Lung (tissue), 12 donors: ENCODE data around the gene BAG5. TPM values are rescaled to one million over a fixed set of nuclear protein-coding genes. Genes with fewer than 3 reads are reported as not detected.

ENCODE experiments used
- ATAC-seq: fragments of 200-7000 bp; cut with Tn5 transposase; one replicate; pipeline ENCODE4 v1.9.1; 2020; ENCODE audit warnings: moderate number of reproducible peaks; ENCODE audit not compliant: insufficient read depth, low FRiP score
- DNase-seq, 3 donors: peaks; one replicate each; pipeline ENCODE4 v3.0.0-alpha.2; 2013 to 2017
- H3K27ac ChIP-seq, 2 donors: one replicate each; pipeline ENCODE4 v1.5.1; 2013; ENCODE audit warnings: mild to moderate bottlenecking in 2 of 2, moderate library complexity in 2 of 2, control low read depth in 1 of 2, inconsistent platforms in 1 of 2, low read depth in 1 of 2, low read length in 1 of 2
- H3K27me3 ChIP-seq, 3 donors: one replicate each; pipeline ENCODE4 v1.5.1; 2013; ENCODE audit warnings: low read length in 2 of 3; ENCODE audit not compliant: control insufficient read depth in 3 of 3, insufficient read depth in 3 of 3
- H3K36me3 ChIP-seq, 4 donors: one replicate each; pipeline ENCODE4 v1.5.1; 2013; ENCODE audit warnings: low read length in 4 of 4, mild to moderate bottlenecking in 1 of 4, moderate library complexity in 1 of 4; ENCODE audit not compliant: control insufficient read depth in 4 of 4, insufficient read depth in 4 of 4
- H3K4me1 ChIP-seq, 5 donors: one replicate each; pipeline ENCODE4 v1.5.1; 2013; ENCODE audit warnings: low read length in 5 of 5, mild to moderate bottlenecking in 2 of 5, moderate library complexity in 1 of 5; ENCODE audit not compliant: control insufficient read depth in 5 of 5, insufficient read depth in 5 of 5
- H3K4me3 ChIP-seq: one replicate; pipeline ENCODE4 v1.5.1; 2013; ENCODE audit warnings: mild to moderate bottlenecking, control low read depth, moderate library complexity
- H3K9ac ChIP-seq, 2 donors: one replicate each; pipeline ENCODE4 v1.5.1; 2013; ENCODE audit warnings: low read length in 2 of 2, control low read depth in 1 of 2; ENCODE audit not compliant: insufficient read depth in 1 of 2
- H3K9me3 ChIP-seq, 4 donors: one replicate each; pipeline ENCODE4 v1.5.1; 2013; ENCODE audit warnings: low read length in 3 of 4, mild to moderate bottlenecking in 1 of 4, moderate library complexity in 1 of 4; ENCODE audit not compliant: control insufficient read depth in 4 of 4, insufficient read depth in 3 of 4
- WGBS, 2 donors: extraction: QIAGEN DNeasy Blood & Tissue Kit; methylation state at CpG; one replicate each; pipeline ENCODE4 v1.1.7; 2013; 5-methylcytosine and 5-hydroxymethylcytosine counted together
- polyA plus RNA-seq, 2 donors: library from polyadenylated mRNA; stranded (reverse); fragments of 200-250 nt; gene quantifications; one replicate each; pipeline ENCODE4 v1.2.1, GENCODE V29; 2013
- total RNA-seq, 2 donors: library from RNA; depleted of rRNA in 1 of 2; stranded (reverse); fragments of >200 nt in 1 of 2; gene quantifications; one replicate each; pipeline ENCODE4 v1.2.1, GENCODE V29; 2014 to 2021
- TF ChIP-seq, protein P1 (sequence below): IDR thresholded peaks from 2 replicates; pipeline ENCODE4 v1.5.1; 2012; ENCODE audit warnings: mild to moderate bottlenecking; ENCODE audit errors: control extremely low read depth, extremely low read depth
- donor health status: control.
- donor health status: control.
- donor health status: Bipolar disorder and iron deficiency.
- donor health status: healthy.
- donor health status: DM: yes; HTN: yes; CAD: no.

Gene BAG5
- total and polyA plus RNA-seq, 4 donors, result 8.7 to 26.0 (median 18.5) TPM

DNA sequence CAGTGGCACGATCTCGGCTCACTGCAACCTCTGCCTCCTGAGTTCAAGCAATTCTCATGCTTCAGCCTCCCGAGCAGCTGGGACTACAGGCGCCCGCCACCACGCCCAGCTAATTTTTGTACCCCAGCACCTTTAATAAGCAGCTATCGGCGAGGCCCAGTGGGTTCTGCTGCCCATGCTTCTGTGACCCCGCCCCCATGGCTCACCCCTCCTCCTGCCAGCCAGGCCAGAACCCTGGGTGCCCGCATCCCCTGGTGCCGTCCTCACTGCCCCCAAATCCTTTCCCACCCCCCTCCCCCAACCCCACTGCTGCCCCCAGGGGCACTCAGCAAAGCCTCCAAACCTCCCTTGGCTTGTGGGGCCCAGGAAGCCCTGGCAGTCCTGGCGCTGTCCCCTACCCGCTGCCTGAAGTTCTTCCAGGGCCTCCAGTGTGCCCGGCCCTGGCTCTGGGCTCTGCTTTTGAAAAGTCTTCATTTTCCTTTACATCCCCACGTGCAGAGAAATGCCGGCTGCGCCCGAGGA is 14.5 kb downstream of the BAG5 start:
- Histone ChIP-seq H3K36me3 (no peaks in the 10 kb centered on the region), H3K4me3 (no peak overlapping the region), H3K9me3 (no peaks in the 10 kb centered on the region), H3K27me3 (no peaks in the 10 kb centered on the region), H3K4me1 (peaks cover 0 to 31% (median 23%) of the 10 kb centered on the region in 5 donors), H3K27ac (no peak overlapping the region), H3K9ac (no peak overlapping the region)
- WGBS, 2 donors, result 91 to 92% methylated on average over 18 of the region's 18 CpGs
- TF ChIP-seq, protein P1, sequence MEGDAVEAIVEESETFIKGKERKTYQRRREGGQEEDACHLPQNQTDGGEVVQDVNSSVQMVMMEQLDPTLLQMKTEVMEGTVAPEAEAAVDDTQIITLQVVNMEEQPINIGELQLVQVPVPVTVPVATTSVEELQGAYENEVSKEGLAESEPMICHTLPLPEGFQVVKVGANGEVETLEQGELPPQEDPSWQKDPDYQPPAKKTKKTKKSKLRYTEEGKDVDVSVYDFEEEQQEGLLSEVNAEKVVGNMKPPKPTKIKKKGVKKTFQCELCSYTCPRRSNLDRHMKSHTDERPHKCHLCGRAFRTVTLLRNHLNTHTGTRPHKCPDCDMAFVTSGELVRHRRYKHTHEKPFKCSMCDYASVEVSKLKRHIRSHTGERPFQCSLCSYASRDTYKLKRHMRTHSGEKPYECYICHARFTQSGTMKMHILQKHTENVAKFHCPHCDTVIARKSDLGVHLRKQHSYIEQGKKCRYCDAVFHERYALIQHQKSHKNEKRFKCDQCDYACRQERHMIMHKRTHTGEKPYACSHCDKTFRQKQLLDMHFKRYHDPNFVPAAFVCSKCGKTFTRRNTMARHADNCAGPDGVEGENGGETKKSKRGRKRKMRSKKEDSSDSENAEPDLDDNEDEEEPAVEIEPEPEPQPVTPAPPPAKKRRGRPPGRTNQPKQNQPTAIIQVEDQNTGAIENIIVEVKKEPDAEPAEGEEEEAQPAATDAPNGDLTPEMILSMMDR, result no peak
- DNase-seq (no peak), ATAC-seq (no peak)

DNA sequence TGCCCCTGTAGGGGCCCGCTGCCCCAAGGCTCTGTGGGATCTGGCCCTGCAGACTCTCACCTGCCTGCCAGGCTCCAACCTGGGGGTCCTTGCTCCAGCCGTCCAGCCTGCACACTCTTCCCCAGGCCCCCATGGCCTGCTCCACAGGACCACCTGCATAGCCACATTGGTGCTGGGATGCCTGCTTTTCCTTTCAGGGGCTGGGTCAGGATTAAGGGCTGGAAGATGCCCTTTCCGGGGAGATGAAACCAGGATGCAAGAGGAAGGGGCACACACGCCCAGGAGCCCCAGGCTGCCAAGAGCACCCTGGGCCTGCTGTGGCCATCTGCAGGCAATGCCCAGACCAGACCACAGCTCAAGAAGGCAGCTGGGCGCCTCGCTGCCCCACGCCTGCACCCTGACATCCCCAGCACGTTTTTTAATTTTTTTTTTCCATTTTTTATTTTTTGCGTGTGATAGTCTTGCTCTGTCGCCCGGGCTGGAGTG is 15.0 kb downstream of the BAG5 start:
- H3K27me3 ChIP-seq, result no peaks in the 10 kb centered on the region
- no peak overlapping the region for H3K27ac ChIP-seq
- H3K9ac ChIP-seq, result no peak overlapping the region
- ATAC-seq, result no peak
- WGBS, 2 donors, result 89 to 91% methylated on average over 11 of the region's 11 CpGs
- H3K4me3 ChIP-seq, result no peak overlapping the region
- H3K4me1 ChIP-seq, result peaks cover 0 to 29% (median 28%) of the 10 kb centered on the region in 5 donors
- no peaks in the 10 kb centered on the region for H3K36me3 ChIP-seq
- TF ChIP-seq, protein P1, result no peak
- H3K9me3 ChIP-seq, result no peaks in the 10 kb centered on the region
- DNase-seq, result no peak

DNA sequence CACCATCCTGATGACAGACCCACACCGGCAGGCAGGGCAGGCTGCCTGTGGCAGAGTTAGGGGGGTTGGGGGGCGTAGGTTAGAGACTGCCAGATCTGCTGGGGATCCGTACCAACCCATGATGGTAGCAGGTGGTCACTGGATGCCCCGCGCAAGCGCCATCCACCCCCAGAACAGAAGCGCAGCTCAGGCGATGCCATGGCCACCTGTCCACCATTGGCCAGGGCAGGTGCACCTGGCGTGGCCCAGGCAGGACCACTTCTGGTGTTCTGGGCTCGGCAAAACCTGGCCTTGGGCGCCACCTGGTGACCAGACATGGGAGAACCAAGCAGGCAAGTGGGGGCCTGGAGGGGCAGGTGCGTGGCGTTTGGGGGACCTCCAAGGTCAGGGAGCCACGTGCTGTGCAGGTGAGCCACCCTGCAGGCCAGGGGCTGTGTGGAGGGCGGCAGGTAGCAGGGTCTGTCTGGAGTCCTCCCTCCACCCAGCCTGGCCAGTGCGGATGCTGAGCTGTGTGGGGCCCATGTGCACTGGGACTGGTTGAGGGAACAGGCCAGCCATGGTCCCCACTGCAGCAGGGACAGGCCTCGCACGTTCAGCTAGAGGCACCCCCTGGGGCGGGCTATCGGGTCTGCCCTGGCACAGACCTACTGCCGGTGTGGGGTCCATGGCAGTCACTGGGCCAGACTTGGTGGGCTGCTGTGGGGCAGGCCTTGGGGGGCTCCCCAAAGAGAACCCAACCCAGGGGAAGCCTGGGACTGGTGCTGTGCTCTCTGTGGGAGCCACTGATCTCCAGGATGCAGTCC is 15.6 kb downstream of the BAG5 start:
- H3K27me3 ChIP-seq, result no peaks in the 10 kb centered on the region
- DNase-seq, result peak in 2 of 3 donors; percentile 52 to 71
- no peak overlapping the region for H3K4me3 ChIP-seq
- H3K27ac ChIP-seq, result no peak overlapping the region
- no peaks in the 10 kb centered on the region for H3K9me3 ChIP-seq
- no peaks in the 10 kb centered on the region for H3K36me3 ChIP-seq
- no peak overlapping the region for H3K9ac ChIP-seq
- TF ChIP-seq, protein P1, result peak; percentile 69
- peaks cover 0 to 35% (median 32%) of the 10 kb centered on the region in 5 donors for H3K4me1 ChIP-seq
- WGBS, 2 donors, result 26 to 36% methylated on average over 21 of the region's 21 CpGs
- ATAC-seq, result peak; percentile 71
